Peyer's patch (tissue), 4 donors: ENCODE data around the gene HCRT. TPM values are rescaled to one million over a fixed set of nuclear protein-coding genes. Genes with fewer than 3 reads are reported as not detected.
A peak's percentile ranks its signal among the peaks of the same experiment; 100 is the strongest.

Source experiments
- DNase-seq, 3 donors: peaks; one replicate each; pipeline ENCODE4 v3.0.0-alpha.2; 2017 to 2019
- H3K27ac ChIP-seq, 4 donors: fragments of 200-600 bp; sonication (generic); one replicate each; pipeline ENCODE4 v1.5.1; 2016 to 2019
- H3K27me3 ChIP-seq, 2 donors: fragments of 200-600 bp; sonication (generic); one replicate each; pipeline ENCODE4 v1.5.1; 2019
- H3K36me3 ChIP-seq, 3 donors: fragments of 200-600 bp; sonication (generic); one replicate each; pipeline ENCODE4 v1.5.1; 2016 to 2019
- H3K4me1 ChIP-seq, 4 donors: fragments of 200-600 bp; sonication (generic); one replicate each; pipeline ENCODE4 v1.5.1; 2016 to 2019
- H3K4me3 ChIP-seq, 4 donors: fragments of 200-600 bp; sonication (generic); 1 replicate in 3 of 4; 2 replicates in 1 of 4; pipeline ENCODE4 v1.5.1; 2016 to 2019; ENCODE audit warnings: mild to moderate bottlenecking in 1 of 4
- H3K9me3 ChIP-seq, 4 donors: fragments of 200-600 bp; sonication (generic); one replicate each; pipeline ENCODE4 v1.5.1; 2016 to 2019; ENCODE audit warnings: mild to moderate bottlenecking in 1 of 4
- POLR2A ChIP-seq, 2 donors: fragments of 450-650 bp; IDR thresholded peaks; one replicate each; pipeline ENCODE4 v1.5.1; 2017; ENCODE audit warnings: antibody characterized with exemption in 2 of 2, mild to moderate bottlenecking in 2 of 2, moderate library complexity in 2 of 2
- total RNA-seq, 4 donors: library from RNA; depleted of rRNA; stranded (reverse); fragments of >200 nt; gene quantifications; one replicate each; pipeline ENCODE4 v1.1.0, GENCODE V29; 2016
- TF ChIP-seq, protein P1 (sequence below), 6 experiments: fragments of 450-650 bp in 4 of 6; fragments of 200-600 bp in 2 of 6; sonication (generic) in 1 of 6; IDR thresholded peaks; one replicate each; pipeline ENCODE4 v1.5.1; 2017 to 2019; ENCODE audit warnings: antibody characterized with exemption in 6 of 6, mild to moderate bottlenecking in 3 of 6, moderate library complexity in 1 of 6

HCRT gene, protein sequence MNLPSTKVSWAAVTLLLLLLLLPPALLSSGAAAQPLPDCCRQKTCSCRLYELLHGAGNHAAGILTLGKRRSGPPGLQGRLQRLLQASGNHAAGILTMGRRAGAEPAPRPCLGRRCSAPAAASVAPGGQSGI
- total RNA-seq: not detected

- Histone ChIP-seq H3K27ac (peak within 1 kb of the TSS; percentile 70 to 88 (median 85)), H3K36me3 (no peaks in the 10 kb centered on the region), H3K4me3 (peak within 1 kb of the TSS; percentile 48 to 64 (median 60)), H3K4me1 (peaks cover 0 to 39% (median 19%) of the 10 kb centered on the region in 4 donors), H3K9me3 (no peaks in the 10 kb centered on the region), H3K27me3 (peaks cover 0 to 12% of the 10 kb centered on the region in 2 donors)
- DNase-seq: no peak
- TF ChIP-seq, protein P1, sequence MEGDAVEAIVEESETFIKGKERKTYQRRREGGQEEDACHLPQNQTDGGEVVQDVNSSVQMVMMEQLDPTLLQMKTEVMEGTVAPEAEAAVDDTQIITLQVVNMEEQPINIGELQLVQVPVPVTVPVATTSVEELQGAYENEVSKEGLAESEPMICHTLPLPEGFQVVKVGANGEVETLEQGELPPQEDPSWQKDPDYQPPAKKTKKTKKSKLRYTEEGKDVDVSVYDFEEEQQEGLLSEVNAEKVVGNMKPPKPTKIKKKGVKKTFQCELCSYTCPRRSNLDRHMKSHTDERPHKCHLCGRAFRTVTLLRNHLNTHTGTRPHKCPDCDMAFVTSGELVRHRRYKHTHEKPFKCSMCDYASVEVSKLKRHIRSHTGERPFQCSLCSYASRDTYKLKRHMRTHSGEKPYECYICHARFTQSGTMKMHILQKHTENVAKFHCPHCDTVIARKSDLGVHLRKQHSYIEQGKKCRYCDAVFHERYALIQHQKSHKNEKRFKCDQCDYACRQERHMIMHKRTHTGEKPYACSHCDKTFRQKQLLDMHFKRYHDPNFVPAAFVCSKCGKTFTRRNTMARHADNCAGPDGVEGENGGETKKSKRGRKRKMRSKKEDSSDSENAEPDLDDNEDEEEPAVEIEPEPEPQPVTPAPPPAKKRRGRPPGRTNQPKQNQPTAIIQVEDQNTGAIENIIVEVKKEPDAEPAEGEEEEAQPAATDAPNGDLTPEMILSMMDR (IDR thresholded peaks at IDR 0.05): no peak
- no peak for TF ChIP-seq POLR2A (IDR thresholded peaks at IDR 0.05)
Observed at GRCh38 chr17:42184713-42185620, at the start of gene HCRT. HCRT (minus strand) TSS chr17:42185452; CDS start chr17:42185365, 87 bp downstream.

GRCh38 chr17:42233994-42234393 lies 48.7 kb upstream of the HCRT start:
- no peak for TF ChIP-seq POLR2A (IDR thresholded peaks at IDR 0.05)
- TF ChIP-seq, protein P1 (IDR thresholded peaks at IDR 0.05): no peak
- Histone ChIP-seq H3K36me3 (no peaks in the 10 kb centered on the region), H3K27me3 (no peaks in the 10 kb centered on the region), H3K9me3 (no peaks in the 10 kb centered on the region), H3K4me1 (no peaks in the 10 kb centered on the region), H3K4me3 (no peak overlapping the region), H3K27ac (no peak overlapping the region)
- DNase-seq: no peak

DNA sequence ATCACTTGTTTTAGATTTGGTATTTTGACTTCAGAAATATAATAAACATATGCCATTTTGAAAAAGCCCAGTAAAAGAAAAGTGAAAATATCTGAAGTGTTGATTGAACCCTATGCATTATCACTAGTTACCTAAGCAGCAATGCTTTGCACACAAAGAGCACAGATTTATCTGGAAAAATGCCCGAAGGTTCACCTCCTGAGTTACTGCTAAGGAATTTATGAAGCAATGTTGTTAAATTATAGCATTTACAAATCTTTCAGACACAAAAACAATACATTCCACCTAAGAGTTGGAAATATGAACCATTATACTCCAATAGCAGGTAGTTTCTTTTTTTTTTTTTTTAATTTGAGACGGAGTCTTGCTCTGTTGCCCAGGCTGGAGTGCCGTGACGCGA lies 47.9 kb upstream of the HCRT start:
- Histone ChIP-seq H3K36me3 (no peaks in the 10 kb centered on the region), H3K9me3 (no peaks in the 10 kb centered on the region), H3K27ac (no peak overlapping the region), H3K4me1 (no peaks in the 10 kb centered on the region), H3K4me3 (no peak overlapping the region), H3K27me3 (no peaks in the 10 kb centered on the region)
- no peak for DNase-seq
- TF ChIP-seq, protein P1 (IDR thresholded peaks at IDR 0.05): no peak
- no peak for TF ChIP-seq POLR2A (IDR thresholded peaks at IDR 0.05)

DNA sequence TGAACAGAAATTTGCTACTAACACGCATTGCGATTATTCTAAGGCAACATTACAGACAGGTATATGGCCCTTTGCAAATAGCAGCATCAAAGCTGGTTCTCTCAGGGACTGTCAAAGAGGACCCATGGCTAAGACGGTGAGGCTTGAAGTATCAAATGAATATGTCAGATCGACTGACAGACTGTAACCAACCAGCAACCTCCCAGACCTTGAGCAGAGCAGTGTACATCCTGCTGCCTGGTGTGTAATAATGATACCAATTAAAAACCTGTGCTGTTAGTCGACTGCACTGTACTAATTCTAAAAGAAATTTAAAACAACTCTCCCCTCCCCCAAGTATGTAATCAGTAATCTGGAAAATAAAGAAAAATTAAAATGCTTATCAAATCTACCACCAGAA lies 45.0 kb upstream of the HCRT start:
- no peak overlapping the region for H3K27ac ChIP-seq
- TF ChIP-seq, protein P1 (IDR thresholded peaks at IDR 0.05): no peak
- TF ChIP-seq POLR2A (IDR thresholded peaks at IDR 0.05): no peak
- no peaks in the 10 kb centered on the region for H3K36me3 ChIP-seq
- H3K9me3 ChIP-seq: no peaks in the 10 kb centered on the region
- H3K4me1 ChIP-seq: no peaks in the 10 kb centered on the region
- H3K4me3 ChIP-seq: no peak overlapping the region
- H3K27me3 ChIP-seq: no peaks in the 10 kb centered on the region
- no peak for DNase-seq

- DNase-seq: no peak
- Histone ChIP-seq H3K9me3 (no peaks in the 10 kb centered on the region), H3K4me1 (no peaks in the 10 kb centered on the region), H3K4me3 (no peak overlapping the region), H3K36me3 (peaks cover 0 to 18% (median 0%) of the 10 kb centered on the region in 3 donors), H3K27ac (peak overlapping the region in 1 of 4 donors; percentile 30), H3K27me3 (no peaks in the 10 kb centered on the region)
- TF ChIP-seq, protein P1 (IDR thresholded peaks at IDR 0.05): no peak
- no peak for TF ChIP-seq POLR2A (IDR thresholded peaks at IDR 0.05)
Observed at GRCh38 chr17:42227849-42228700, 42.8 kb upstream of the HCRT start.
